Measurements from ENCODE around the gene ICOS.

DNA sequence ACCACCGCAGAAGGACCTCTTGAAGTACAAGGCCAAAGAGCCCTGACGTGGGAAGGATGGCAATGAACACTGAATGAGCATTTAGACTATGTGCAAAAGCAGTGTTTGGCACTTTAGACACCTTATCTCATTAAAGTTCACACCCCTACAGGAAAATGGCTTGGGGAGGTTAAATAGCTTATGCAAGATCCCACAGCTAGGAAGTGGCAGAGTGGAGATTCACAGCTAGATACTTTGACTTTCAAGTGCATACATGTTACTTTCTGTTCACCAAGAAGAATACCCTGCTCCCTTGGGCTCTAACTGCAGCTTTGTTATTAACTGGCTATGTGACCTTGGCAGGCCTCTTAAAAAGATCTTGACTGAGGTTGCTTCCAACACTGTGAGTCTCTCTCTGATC lies 58.2 kb downstream of the ICOS start:
- TF ChIP-seq, protein P1, sequence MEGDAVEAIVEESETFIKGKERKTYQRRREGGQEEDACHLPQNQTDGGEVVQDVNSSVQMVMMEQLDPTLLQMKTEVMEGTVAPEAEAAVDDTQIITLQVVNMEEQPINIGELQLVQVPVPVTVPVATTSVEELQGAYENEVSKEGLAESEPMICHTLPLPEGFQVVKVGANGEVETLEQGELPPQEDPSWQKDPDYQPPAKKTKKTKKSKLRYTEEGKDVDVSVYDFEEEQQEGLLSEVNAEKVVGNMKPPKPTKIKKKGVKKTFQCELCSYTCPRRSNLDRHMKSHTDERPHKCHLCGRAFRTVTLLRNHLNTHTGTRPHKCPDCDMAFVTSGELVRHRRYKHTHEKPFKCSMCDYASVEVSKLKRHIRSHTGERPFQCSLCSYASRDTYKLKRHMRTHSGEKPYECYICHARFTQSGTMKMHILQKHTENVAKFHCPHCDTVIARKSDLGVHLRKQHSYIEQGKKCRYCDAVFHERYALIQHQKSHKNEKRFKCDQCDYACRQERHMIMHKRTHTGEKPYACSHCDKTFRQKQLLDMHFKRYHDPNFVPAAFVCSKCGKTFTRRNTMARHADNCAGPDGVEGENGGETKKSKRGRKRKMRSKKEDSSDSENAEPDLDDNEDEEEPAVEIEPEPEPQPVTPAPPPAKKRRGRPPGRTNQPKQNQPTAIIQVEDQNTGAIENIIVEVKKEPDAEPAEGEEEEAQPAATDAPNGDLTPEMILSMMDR (IDR thresholded peaks at IDR 0.05; ENCODE audit: insufficient read depth, low read length, poor library complexity, severe bottlenecking): no peak
- TF ChIP-seq EZH2phosphoT487 (conservative IDR thresholded peaks at IDR 0.05; ENCODE audit: low read length): no peak

All from SU-DHL-6 (cell line).